Measurements from ENCODE around the gene MYO3B. TPM values are rescaled to one million over a fixed set of nuclear protein-coding genes. Genes with fewer than 3 reads are reported as not detected.
A peak's percentile ranks its signal among the peaks of the same experiment; 100 is the strongest.

The MYO3B gene
- total RNA-seq, 1 experiment from 2014 or later, result 0.52 TPM

- no peaks in the 10 kb centered on the region for H3K36me3 ChIP-seq (ENCODE audit: insufficient read depth, low read length, poor library complexity, severe bottlenecking)
- no peaks in the 10 kb centered on the region for H3K27me3 ChIP-seq (replicated peaks; ENCODE audit: insufficient read depth, low read depth, low read length, poor library complexity)
- TF ChIP-seq EZH2 (IDR thresholded peaks at IDR 0.05; ENCODE audit: borderline replicate concordance, low read depth, low read length, poor library complexity, severe bottlenecking) (no peak), CTCF (conservative IDR thresholded peaks at IDR 0.05; ENCODE audit: low read depth, low read length) (no peak)
- intact Hi-C loops (cut with micrococcal nuclease; ENCODE audit: unreplicated experiment), result no loop called here
- POLR2A ChIA-PET (ENCODE audit: low non-redundant PET), result no interaction called here
- no TSS peak for BruUV-seq (replicated peaks)
- DNase-seq (ENCODE audit: low spot score), result no peak
- CTCF ChIA-PET, result interaction anchor here (0.5 kb wide), 1 partner anchor 144 kb away, joined by 11 read pairs; no protein-coding TSS in a partner anchor
- no peak overlapping the region for H3K27ac ChIP-seq (ENCODE audit: low read depth, low read length, poor library complexity, severe bottlenecking)
- H3K4me1 ChIP-seq (ENCODE audit: insufficient read depth, low read length, poor library complexity, severe bottlenecking), result peaks cover 17% of the 10 kb centered on the region
- no peaks in the 10 kb centered on the region for H3K9me3 ChIP-seq (ENCODE audit: low read depth, low read length, poor library complexity, severe bottlenecking)
- H3K4me3 ChIP-seq (ENCODE audit: low read depth, low read length, poor library complexity, severe bottlenecking), result no peak overlapping the region
Observed at GRCh38 chr2:170350929-170351826, 173.2 kb downstream of the MYO3B start.

GRCh38 chr2:170353723-170354122 is 175.8 kb downstream of the MYO3B start:
- ChIA-PET CTCF (no interaction called here), POLR2A (ENCODE audit: low non-redundant PET) (no interaction called here)
- no peak for TF ChIP-seq EZH2 (IDR thresholded peaks at IDR 0.05; ENCODE audit: borderline replicate concordance, low read depth, low read length, poor library complexity, severe bottlenecking)
- TF ChIP-seq CTCF (conservative IDR thresholded peaks at IDR 0.05; ENCODE audit: low read depth, low read length), result no peak
- Histone ChIP-seq H3K9me3 (ENCODE audit: low read depth, low read length, poor library complexity, severe bottlenecking) (no peaks in the 10 kb centered on the region), H3K27me3 (replicated peaks; ENCODE audit: insufficient read depth, low read depth, low read length, poor library complexity) (no peaks in the 10 kb centered on the region), H3K4me3 (ENCODE audit: low read depth, low read length, poor library complexity, severe bottlenecking) (no peak overlapping the region), H3K27ac (ENCODE audit: low read depth, low read length, poor library complexity, severe bottlenecking) (no peak overlapping the region), H3K36me3 (ENCODE audit: insufficient read depth, low read length, poor library complexity, severe bottlenecking) (no peaks in the 10 kb centered on the region), H3K4me1 (ENCODE audit: insufficient read depth, low read length, poor library complexity, severe bottlenecking) (peaks cover 17% of the 10 kb centered on the region)
- no TSS peak for BruUV-seq (replicated peaks)
- intact Hi-C loops (cut with micrococcal nuclease; ENCODE audit: unreplicated experiment), result no loop called here
- DNase-seq (ENCODE audit: low spot score), result no peak

- POLR2A ChIA-PET (ENCODE audit: low non-redundant PET), result no interaction called here
- no peak for TF ChIP-seq CTCF (conservative IDR thresholded peaks at IDR 0.05; ENCODE audit: low read depth, low read length)
- TF ChIP-seq EZH2 (IDR thresholded peaks at IDR 0.05; ENCODE audit: borderline replicate concordance, low read depth, low read length, poor library complexity, severe bottlenecking), result no peak
- intact Hi-C loops (cut with micrococcal nuclease; ENCODE audit: unreplicated experiment), result no loop called here
- Histone ChIP-seq H3K36me3 (ENCODE audit: insufficient read depth, low read length, poor library complexity, severe bottlenecking) (no peaks in the 10 kb centered on the region), H3K4me1 (ENCODE audit: insufficient read depth, low read length, poor library complexity, severe bottlenecking) (peaks cover 17% of the 10 kb centered on the region), H3K27me3 (replicated peaks; ENCODE audit: insufficient read depth, low read depth, low read length, poor library complexity) (no peaks in the 10 kb centered on the region), H3K27ac (ENCODE audit: low read depth, low read length, poor library complexity, severe bottlenecking) (no peak overlapping the region), H3K9me3 (ENCODE audit: low read depth, low read length, poor library complexity, severe bottlenecking) (no peaks in the 10 kb centered on the region), H3K4me3 (ENCODE audit: low read depth, low read length, poor library complexity, severe bottlenecking) (no peak overlapping the region)
- peak; percentile 81 for DNase-seq (ENCODE audit: low spot score)
- no TSS peak for BruUV-seq (replicated peaks)
- CTCF ChIA-PET, result no interaction called here
Observed at GRCh38 chr2:170354388-170354787, 176.4 kb downstream of the MYO3B start.
